Body of pancreas (tissue), 4 donors: Measurements from ENCODE around the gene SCN2B. TPM values are rescaled to one million over a fixed set of nuclear protein-coding genes. Genes with fewer than 3 reads are reported as not detected.
A peak's percentile ranks its signal among the peaks of the same experiment; 100 is the strongest.

ENCODE experiments used
- ATAC-seq: fragments of 150-250 bp; one replicate; pipeline ENCODE4 v1.9.1; 2016
- DNase-seq, 4 donors: peaks; one replicate each; pipeline ENCODE4 v3.0.0-alpha.2; 2019
- H3K27ac ChIP-seq, 4 donors: fragments of 200-600 bp; sonication (generic); 1 replicate in 3 of 4; 2 replicates in 1 of 4; pipeline versions ENCODE4 v1.5.1 to v1.6.1; 2016 to 2019; ENCODE audit warnings: mild to moderate bottlenecking in 1 of 4, mixed read lengths in 1 of 4, moderate library complexity in 1 of 4
- H3K27me3 ChIP-seq, 2 donors: fragments of 200-600 bp; sonication (generic); one replicate each; pipeline ENCODE4 v1.6.0; 2016; ENCODE audit warnings: mild to moderate bottlenecking in 1 of 2
- H3K36me3 ChIP-seq, 2 donors: fragments of 200-600 bp; sonication (generic); replicated peaks in 1 of 2; 2 replicates each; pipeline ENCODE4 v1.5.1; 2016; ENCODE audit warnings: low read depth in 2 of 2; ENCODE audit not compliant: insufficient read depth in 1 of 2
- H3K4me1 ChIP-seq: fragments of 200-600 bp; sonication (generic); one replicate; pipeline ENCODE4 v1.6.0; 2016
- H3K4me3 ChIP-seq, 2 donors: fragments of 200-600 bp; sonication (generic); 1 replicate in 1 of 2; 2 replicates in 1 of 2; pipeline ENCODE4 v1.5.1; 2016 to 2019
- H3K9me3 ChIP-seq, 3 donors: fragments of 200-600 bp; sonication (generic); 1 replicate in 2 of 3; 2 replicates in 1 of 3; pipeline ENCODE4 v1.5.1; 2016
- CTCF ChIP-seq, 7 experiments: fragments of 450-650 bp in 4 of 7; fragments of 200-600 bp in 3 of 7; sonication (generic) in 3 of 7; IDR thresholded peaks; one replicate each; pipeline ENCODE4 v1.5.1; 2016 to 2019; ENCODE audit warnings: antibody characterized with exemption in 7 of 7
- POLR2A ChIP-seq, 3 donors: fragments of 450-650 bp; IDR thresholded peaks; one replicate each; pipeline ENCODE4 v1.6.1; 2016; ENCODE audit warnings: antibody characterized with exemption in 3 of 3, mild to moderate bottlenecking in 2 of 3
- whole genome bisulfite sequencing, 2 donors: methylation state at CpG; one replicate each; pipeline ENCODE4 v1.1.5; 2017; 5-methylcytosine and 5-hydroxymethylcytosine counted together
- intact Hi-C: fragments of 100-400 bp; cut with DNase I; formaldehyde crosslinking; loops from one replicate; pipeline ENCODE4 v1.15.1; 2023
- total RNA-seq, 2 donors: library from RNA; depleted of rRNA; stranded (reverse); fragments of >200 nt; gene quantifications; one replicate each; pipeline ENCODE4 v1.1.0, GENCODE V29; 2016

The SCN2B gene
- total RNA-seq, 2 donors from 2014 or later: under 0.01 TPM; not detected in 1

- DNase-seq: no peak
- Histone ChIP-seq H3K4me1 (peaks cover 14% of the 10 kb centered on the region), H3K27ac (no peak overlapping the region), H3K27me3 (peaks cover 0 to 3% of the 10 kb centered on the region in 2 donors), H3K4me3 (no peak overlapping the region), H3K9me3 (no peaks in the 10 kb centered on the region), H3K36me3 (no peaks in the 10 kb centered on the region)
- ATAC-seq: no peak
- WGBS, 2 donors: 43 to 63% methylated on average over 3 of the region's 3 CpGs
- intact Hi-C loops: loop anchor here (5.0 kb wide), 1 partner anchor 140 kb away; no protein-coding TSS in a partner anchor
- TF ChIP-seq CTCF (IDR thresholded peaks at IDR 0.05) (no peak), POLR2A (IDR thresholded peaks at IDR 0.05) (no peak)
These were observed 28.9 kb downstream of the SCN2B start for GRCh38 chr11:118147502-118147901.

GRCh38 chr11:118146554-118146953 is 29.9 kb downstream of the SCN2B start:
- ATAC-seq (no peak), DNase-seq (no peak)
- Histone ChIP-seq H3K4me3 (no peak overlapping the region), H3K27ac (no peak overlapping the region), H3K4me1 (peaks cover 6% of the 10 kb centered on the region), H3K36me3 (no peaks in the 10 kb centered on the region), H3K27me3 (peaks cover 0 to 3% of the 10 kb centered on the region in 2 donors), H3K9me3 (no peaks in the 10 kb centered on the region)
- 88 to 91% methylated on average over 6 of the region's 6 CpGs for WGBS, 2 donors
- intact Hi-C loops: loop anchor here (5.0 kb wide), 1 partner anchor 141 kb away; no protein-coding TSS in a partner anchor
- TF ChIP-seq CTCF (IDR thresholded peaks at IDR 0.05) (no peak), POLR2A (IDR thresholded peaks at IDR 0.05) (no peak)

- H3K4me1 ChIP-seq: peaks cover 6% of the 10 kb centered on the region
- H3K4me3 ChIP-seq: peak overlapping the region; percentile 52 to 71
- ATAC-seq: peak; percentile 97
- H3K36me3 ChIP-seq: no peaks in the 10 kb centered on the region
- H3K9me3 ChIP-seq: no peaks in the 10 kb centered on the region
- DNase-seq: peak; percentile 89 to 94 (median 93)
- TF ChIP-seq POLR2A (IDR thresholded peaks at IDR 0.05) (peak in 1 of 3 donors; percentile 15), CTCF (IDR thresholded peaks at IDR 0.05) (peak; percentile 86 to 98 (median 91))
- 0 to 2% methylated on average over 10 to 70 of the region's 78 CpGs for WGBS, 2 donors
- peaks cover 0 to 3% of the 10 kb centered on the region in 2 donors for H3K27me3 ChIP-seq
- intact Hi-C loops: loop anchor here (5.0 kb wide), 1 partner anchor 142 kb away; no protein-coding TSS in a partner anchor
- peak overlapping the region in 2 of 4 donors; percentile 38 to 41 for H3K27ac ChIP-seq
These were observed 30.9 kb downstream of the SCN2B start for GRCh38 chr11:118145285-118146227.

- no peak for TF ChIP-seq CTCF (IDR thresholded peaks at IDR 0.05)
- Histone ChIP-seq H3K9me3 (no peaks in the 10 kb centered on the region), H3K27me3 (peaks cover 0 to 3% of the 10 kb centered on the region in 2 donors), H3K4me3 (no peak overlapping the region), H3K4me1 (peaks cover 6% of the 10 kb centered on the region), H3K27ac (peak overlapping the region in 1 of 4 donors; percentile 41), H3K36me3 (no peaks in the 10 kb centered on the region)
- intact Hi-C loops: loop anchor here (5.0 kb wide), 1 partner anchor 143 kb away; no protein-coding TSS in a partner anchor
- 35 to 36% methylated on average over 19 to 20 of the region's 20 CpGs for WGBS, 2 donors
- ATAC-seq: no peak
- no peak for DNase-seq
These were observed 31.9 kb downstream of the SCN2B start for GRCh38 chr11:118144301-118145268.
